H9 (cell line): ENCODE measurements around the gene MAP4K1. TPM values are rescaled to one million over a fixed set of nuclear protein-coding genes. Genes with fewer than 3 reads are reported as not detected.

ENCODE experiments used
- DNase-seq: peaks from one replicate; pipeline ENCODE4 v3.0.0-alpha.2; 2017
- H2AFZ ChIP-seq: one replicate; pipeline ENCODE4 v1.6.1; 2013; ENCODE audit warnings: mild to moderate bottlenecking, low read length, control low read depth, moderate library complexity
- H2AK5ac ChIP-seq: 2 replicates; pipeline ENCODE4 v1.6.1; 2013; ENCODE audit warnings: low read length, control low read depth, mixed read lengths; ENCODE audit not compliant: insufficient read length
- H2BK120ac ChIP-seq: one replicate; pipeline ENCODE4 v1.6.1; 2013; ENCODE audit warnings: low read depth, mild to moderate bottlenecking, low read length, control low read depth, inconsistent platforms; ENCODE audit not compliant: poor library complexity, severe bottlenecking
- H2BK12ac ChIP-seq: 2 replicates; pipeline ENCODE4 v1.6.1; 2013; ENCODE audit warnings: low read length, control low read depth, mixed read lengths, low read depth; ENCODE audit not compliant: insufficient read length
- H2BK15ac ChIP-seq: 2 replicates; pipeline ENCODE4 v1.6.1; 2013; ENCODE audit warnings: low read depth, low read length, control low read depth
- H2BK20ac ChIP-seq: one replicate; pipeline ENCODE4 v1.6.1; 2013; ENCODE audit warnings: low read depth, mild to moderate bottlenecking, low read length, control low read depth, inconsistent platforms; ENCODE audit not compliant: poor library complexity, severe bottlenecking
- H2BK5ac ChIP-seq: 2 replicates; pipeline ENCODE4 v1.6.1; 2013; ENCODE audit warnings: low read length, control low read depth, mixed read lengths; ENCODE audit not compliant: insufficient read length
- H3K14ac ChIP-seq: 2 replicates; pipeline ENCODE4 v1.6.1; 2013; ENCODE audit warnings: low read length, control low read depth; ENCODE audit not compliant: insufficient read depth
- H3K18ac ChIP-seq: 2 replicates; pipeline ENCODE4 v1.6.1; 2013; ENCODE audit warnings: low read depth, mild to moderate bottlenecking, mixed read lengths, low read length, control low read depth; ENCODE audit not compliant: insufficient read length
- H3K23ac ChIP-seq: 2 replicates; pipeline ENCODE4 v1.6.1; 2013; ENCODE audit warnings: low read length, control low read depth, mixed read lengths, low read depth; ENCODE audit not compliant: insufficient read length
- H3K23me2 ChIP-seq: 2 replicates; pipeline ENCODE4 v1.6.1; 2013; ENCODE audit warnings: low read depth, mild to moderate bottlenecking, mixed read lengths, low read length, control low read depth; ENCODE audit not compliant: insufficient read length, poor library complexity, severe bottlenecking
- H3K27ac ChIP-seq: 2 replicates; pipeline ENCODE4 v1.5.1; 2013; ENCODE audit warnings: low read length, control low read depth, mixed read lengths, low read depth; ENCODE audit not compliant: insufficient read length
- H3K27me3 ChIP-seq: 2 replicates; pipeline ENCODE4 v1.6.1; 2013; ENCODE audit warnings: low read length, control low read depth, inconsistent platforms; ENCODE audit not compliant: insufficient read depth
- H3K4ac ChIP-seq: 2 replicates; pipeline ENCODE4 v1.6.1; 2013; ENCODE audit warnings: low read depth, mild to moderate bottlenecking, control low read depth, inconsistent platforms, low read length, moderate library complexity
- H3K4me1 ChIP-seq: 2 replicates; pipeline ENCODE4 v1.6.1; 2013; ENCODE audit warnings: low read length, control low read depth, inconsistent platforms; ENCODE audit not compliant: insufficient read depth
- H3K4me2 ChIP-seq: 2 replicates; pipeline ENCODE4 v1.6.1; 2013; ENCODE audit warnings: low read length, control low read depth, mixed read lengths; ENCODE audit not compliant: insufficient read length, insufficient read depth
- H3K56ac ChIP-seq: 2 replicates; pipeline ENCODE4 v1.6.1; 2013; ENCODE audit warnings: low read depth, mild to moderate bottlenecking, mixed read lengths, low read length, control low read depth; ENCODE audit not compliant: insufficient read length
- H3K79me1 ChIP-seq: 2 replicates; pipeline ENCODE4 v1.6.1; 2013; ENCODE audit warnings: low read depth, mild to moderate bottlenecking, moderate library complexity, low read length, control low read depth, inconsistent platforms; ENCODE audit not compliant: insufficient read depth, poor library complexity, severe bottlenecking
- H3K79me2 ChIP-seq: 2 replicates; pipeline ENCODE4 v1.6.1; 2013; ENCODE audit warnings: low read length, control low read depth, inconsistent platforms; ENCODE audit not compliant: insufficient read depth
- H3K9ac ChIP-seq: 2 replicates; pipeline ENCODE4 v1.6.1; 2013; ENCODE audit warnings: low read length, control low read depth, mixed read lengths; ENCODE audit not compliant: insufficient read length; ENCODE audit errors: extremely low read depth
- H3K9me3 ChIP-seq: one replicate; pipeline ENCODE4 v1.6.1; 2013; ENCODE audit warnings: low read depth, low read length, inconsistent platforms; ENCODE audit not compliant: control insufficient read depth
- H3T11ph ChIP-seq: one replicate; pipeline ENCODE4 v1.6.1; 2013; ENCODE audit warnings: mild to moderate bottlenecking, low read length, control low read depth, inconsistent platforms
- H4K20me1 ChIP-seq: one replicate; pipeline ENCODE4 v1.6.1; 2013; ENCODE audit not compliant: control insufficient read depth, insufficient read length, insufficient read depth
- H4K5ac ChIP-seq: 2 replicates; pipeline ENCODE4 v1.6.1; 2013; ENCODE audit warnings: low read depth, mild to moderate bottlenecking, mixed read lengths, low read length, control low read depth; ENCODE audit not compliant: insufficient read length
- H4K8ac ChIP-seq: replicated peaks from 2 replicates; pipeline ENCODE4 v1.6.1; 2013; ENCODE audit warnings: low read length, control low read depth, mixed read lengths, low read depth; ENCODE audit not compliant: insufficient read length
- H4K91ac ChIP-seq: 2 replicates; pipeline ENCODE4 v1.6.1; 2013; ENCODE audit warnings: low read depth, mild to moderate bottlenecking, moderate library complexity, mixed read lengths, low read length, control low read depth; ENCODE audit not compliant: insufficient read length
- H3K27ac Mint-ChIP-seq, 3 experiments: 2 replicates in 2 of 3; 3 replicates in 1 of 3; pipeline ENCODE4 v1.8.0; 2020 to 2021; ENCODE audit warnings: mixed read lengths in 3 of 3, mild to moderate bottlenecking in 1 of 3, moderate library complexity in 1 of 3
- H3K27me3 Mint-ChIP-seq: 2 replicates; pipeline ENCODE4 v1.8.0; 2021; ENCODE audit warnings: low read depth, mild to moderate bottlenecking, moderate library complexity, mixed read lengths
- H3K36me3 Mint-ChIP-seq, 3 experiments: 2 replicates in 2 of 3; 3 replicates in 1 of 3; pipeline ENCODE4 v1.8.0; 2020 to 2021; ENCODE audit warnings: low read depth in 3 of 3, mixed read lengths in 3 of 3; ENCODE audit not compliant: insufficient read depth in 1 of 3
- H3K4me1 Mint-ChIP-seq, 2 experiments: 2 replicates each; pipeline ENCODE4 v1.8.0; 2020; ENCODE audit warnings: mixed read lengths in 2 of 2
- H3K4me3 Mint-ChIP-seq, 2 experiments: 2 replicates in 1 of 2; 3 replicates in 1 of 2; pipeline ENCODE4 v1.8.0; 2020 to 2021; ENCODE audit warnings: mild to moderate bottlenecking in 2 of 2, mixed read lengths in 2 of 2, moderate library complexity in 1 of 2
- H3K9me3 Mint-ChIP-seq, 2 experiments: 2 replicates in 1 of 2; 3 replicates in 1 of 2; pipeline ENCODE4 v1.8.0; 2020; ENCODE audit warnings: mild to moderate bottlenecking in 2 of 2, mixed read lengths in 2 of 2, moderate library complexity in 1 of 2
- CTCF ChIP-seq: fragments of 200-600 bp; sonication (generic); conservative IDR thresholded peaks from 3 replicates; pipeline ENCODE4 v1.8.0; 2021; ENCODE audit warnings: antibody characterized with exemption, mild to moderate bottlenecking
- WGBS: extraction: QIAGEN DNeasy Blood & Tissue Kit; methylation state at CpG from one replicate; pipeline ENCODE4 v1.1.7; 2013; ENCODE audit warnings: missing lambda C conversion rate, low lambda C conversion rate, mixed read lengths; ENCODE audit not compliant: insufficient read length; ENCODE audit errors: extremely low coverage; 5-methylcytosine and 5-hydroxymethylcytosine counted together
- total RNA-seq: library from RNA; stranded (reverse); gene quantifications from 2 replicates; pipeline ENCODE4 v1.2.1, GENCODE V29; 2021

The MAP4K1 gene
- total RNA-seq, 1 experiment from 2014 or later: 31.1 TPM

GRCh38 chr19:38543286-38543806, 74.4 kb downstream of the MAP4K1 start:
- no peak overlapping the region for H2AFZ ChIP-seq
- H4K20me1 ChIP-seq: no peaks in the 10 kb centered on the region
- Mint-ChIP-seq H3K4me1 (peaks cover 10 to 12% of the 10 kb centered on the region in 2 experiments), H3K9me3 (no peaks in the 10 kb centered on the region), H3K4me3 (no peak overlapping the region), H3K36me3 (peaks cover 3 to 14% (median 6%) of the 10 kb centered on the region in 3 experiments; a peak in 4 of 7 replicates), H3K27me3 (no peaks in the 10 kb centered on the region), H3K27ac (no peak overlapping the region)
- no peak overlapping the region for H3K18ac ChIP-seq
- no peak overlapping the region for H2BK120ac ChIP-seq
- H2BK12ac ChIP-seq: no peak overlapping the region
- H3K4me1 ChIP-seq: 0 out of 2 replicates have a peak, but pooled peaks cover 3% of the 10 kb centered on the region
- H3K56ac ChIP-seq: no peak overlapping the region
- no peak overlapping the region for H3K27ac ChIP-seq
- H2AK5ac ChIP-seq: no peak overlapping the region
- no peaks in the 10 kb centered on the region for H3K79me1 ChIP-seq
- no peak overlapping the region for H2BK20ac ChIP-seq
- H3K23me2 ChIP-seq: no peaks in the 10 kb centered on the region
- H3K27me3 ChIP-seq: no peaks in the 10 kb centered on the region
- no peak for DNase-seq
- no peak overlapping the region for H3K4me2 ChIP-seq
- H2BK5ac ChIP-seq: no peak overlapping the region
- no peak overlapping the region for H2BK15ac ChIP-seq
- no peak overlapping the region for H4K8ac ChIP-seq
- no peak overlapping the region for H3T11ph ChIP-seq
- no peak overlapping the region for H3K9ac ChIP-seq
- no peaks in the 10 kb centered on the region for H3K9me3 ChIP-seq
- TF ChIP-seq CTCF: no peak
- H3K23ac ChIP-seq: no peak overlapping the region
- H3K4ac ChIP-seq: no peak overlapping the region
- no CpG with 5 or more reads among the region's 19 CpGs for WGBS
- H3K14ac ChIP-seq: no peak overlapping the region
- H4K91ac ChIP-seq: no peak overlapping the region
- H4K5ac ChIP-seq: no peak overlapping the region
- H3K79me2 ChIP-seq: no peaks in the 10 kb centered on the region
